M059J (cell line): Measurements from ENCODE around the gene MRAP2. TPM values are rescaled to one million over a fixed set of nuclear protein-coding genes. Genes with fewer than 3 reads are reported as not detected.

Experiments used
- DNase-seq: peaks from one replicate; pipeline ENCODE4 v3.0.0-alpha.2; 2012; ENCODE audit warnings: low read depth
- total RNA-seq: library from RNA; depleted of rRNA; stranded (reverse); fragments of >200 nt; shearing (Covaris generic); gene quantifications from 2 replicates; pipeline ENCODE4 v1.2.3, GENCODE V29; 2014; rRNA removed

Gene MRAP2
- total RNA-seq = 0.05 and 0.12 TPM in 2 replicates

DNA sequence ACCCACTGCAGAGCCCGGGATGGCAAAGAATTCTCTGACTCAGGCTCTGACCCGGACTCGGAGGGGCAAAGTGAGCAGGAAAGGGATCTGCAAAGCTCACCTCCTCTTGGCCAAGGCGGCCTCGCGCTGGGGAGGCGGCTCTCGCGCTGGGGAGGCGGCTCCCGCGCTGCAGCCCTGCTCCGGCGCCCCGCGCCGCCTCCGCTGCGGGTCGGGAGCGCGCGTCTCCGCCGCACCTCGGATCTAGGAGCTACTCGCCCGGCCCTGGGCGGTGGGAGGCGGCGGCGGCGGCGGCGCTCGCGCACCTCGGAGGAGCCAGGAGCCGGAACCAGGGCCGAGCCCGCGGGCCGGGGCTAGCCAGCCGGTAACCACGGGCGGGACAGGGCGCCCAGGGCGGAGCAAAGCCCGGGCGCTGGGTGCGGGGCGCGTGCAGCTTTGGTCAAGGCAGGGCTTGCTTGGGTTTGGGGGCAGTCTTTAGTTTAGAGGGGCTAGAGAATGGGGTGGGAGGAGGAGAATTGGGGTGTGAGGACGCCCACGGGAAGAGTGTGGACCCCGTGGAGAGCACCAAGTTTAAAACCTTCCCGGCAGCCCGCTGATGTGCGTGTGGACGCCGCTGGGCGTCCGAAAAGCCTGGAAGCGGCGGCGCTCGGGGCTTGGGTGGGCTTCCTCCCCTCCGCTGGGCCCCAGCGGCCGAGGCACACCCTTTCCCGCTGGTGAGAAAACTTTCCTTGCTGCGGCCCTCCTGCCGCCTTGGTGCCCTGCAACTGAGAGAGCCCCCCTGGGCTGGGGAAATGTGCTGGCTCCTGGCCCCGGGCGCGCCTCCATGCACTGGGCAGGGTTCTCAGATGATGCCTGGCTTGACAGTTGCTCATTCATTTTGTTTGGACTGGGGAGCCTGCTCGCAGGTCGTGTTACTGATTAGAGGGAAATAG, at the start of gene MRAP2:
TSS of gene MRAP2 (plus strand) at position 250 of the 929 bp plus-strand sequence. CDS start 21,547 bp downstream, outside the sequence.
- peak; percentile 20 for DNase-seq

DNA sequence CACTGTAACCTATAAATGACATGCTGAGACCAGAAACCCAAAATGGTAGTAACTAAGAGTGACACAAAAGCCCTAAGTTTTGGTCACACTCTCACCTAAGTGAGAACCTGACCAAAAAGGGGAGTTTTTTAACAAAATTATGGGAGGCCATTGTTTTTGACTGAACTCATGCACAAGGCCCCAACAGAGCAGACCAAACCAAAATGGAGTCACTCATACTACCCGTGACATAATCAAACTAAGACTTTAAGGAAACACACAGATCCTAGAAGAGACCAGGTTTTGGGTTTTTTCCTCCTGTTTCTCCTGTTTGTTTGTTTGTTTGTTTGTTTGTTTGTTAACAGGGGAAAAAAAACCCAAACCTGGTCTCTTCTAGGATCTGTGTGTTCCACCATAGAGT, 49.2 kb upstream of the MRAP2 start:
- DNase-seq = no peak

DNA sequence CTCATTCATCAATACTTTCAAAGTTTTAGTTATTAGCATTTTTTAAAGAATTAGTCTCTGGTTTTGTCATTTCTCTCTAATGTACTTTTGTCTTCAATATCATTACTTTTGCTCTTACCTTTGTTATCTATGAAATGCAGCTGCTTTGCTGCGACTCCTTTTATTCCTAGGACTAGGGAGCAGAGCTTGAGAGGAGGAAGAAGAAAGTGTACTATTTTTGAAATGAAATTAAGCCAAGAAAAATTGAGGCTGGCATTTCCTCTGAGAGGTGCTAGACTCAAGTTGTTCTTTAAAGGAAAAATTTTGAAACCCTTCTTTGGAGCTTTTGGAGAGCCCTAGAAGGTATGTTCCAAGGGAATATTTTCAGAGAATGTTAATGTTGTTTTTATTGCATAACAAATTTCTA, 48.3 kb upstream of the MRAP2 start:
- no peak for DNase-seq

DNA sequence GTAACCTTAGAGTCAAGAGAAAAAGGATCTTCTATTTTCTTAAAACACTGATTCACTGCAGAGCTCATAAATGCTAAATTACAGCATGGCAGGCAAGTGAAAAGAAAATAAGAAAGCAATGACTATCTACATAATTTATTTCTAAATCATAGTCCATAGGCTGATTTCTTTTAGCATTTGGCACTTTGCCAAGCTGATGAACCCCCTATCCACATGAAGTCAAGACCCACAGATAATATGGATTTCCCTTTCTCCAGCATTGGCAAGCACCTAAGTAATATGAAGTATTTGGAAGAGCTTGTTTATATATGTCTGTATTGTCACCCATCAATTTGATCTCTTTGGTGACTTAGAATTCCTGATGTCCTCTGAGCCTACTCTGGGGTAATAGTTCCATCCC, 47.9 kb upstream of the MRAP2 start:
- DNase-seq = no peak

- no peak for DNase-seq
Observed at GRCh38 chr6:83998021-83998584, 35.5 kb upstream of the MRAP2 start.

DNA sequence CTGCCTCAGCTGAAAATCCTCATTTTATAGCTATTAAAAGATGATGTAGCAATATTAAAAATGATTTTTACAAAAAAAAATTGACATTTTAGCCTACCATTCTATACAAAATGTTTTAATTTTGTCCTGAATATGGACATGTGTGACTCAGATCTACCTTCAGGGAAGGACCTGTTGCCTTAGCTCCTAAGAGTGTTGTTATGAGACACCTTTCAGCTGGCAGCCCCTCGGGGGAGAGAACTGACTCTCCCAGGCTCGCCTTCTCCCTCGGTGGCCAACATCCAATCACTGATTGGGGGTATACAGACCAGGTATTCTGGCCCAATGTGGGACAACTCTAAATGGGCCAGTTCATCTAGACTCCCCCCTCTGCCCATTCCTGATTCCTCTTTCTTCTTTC, 32.5 kb upstream of the MRAP2 start:
- DNase-seq = no peak

DNA sequence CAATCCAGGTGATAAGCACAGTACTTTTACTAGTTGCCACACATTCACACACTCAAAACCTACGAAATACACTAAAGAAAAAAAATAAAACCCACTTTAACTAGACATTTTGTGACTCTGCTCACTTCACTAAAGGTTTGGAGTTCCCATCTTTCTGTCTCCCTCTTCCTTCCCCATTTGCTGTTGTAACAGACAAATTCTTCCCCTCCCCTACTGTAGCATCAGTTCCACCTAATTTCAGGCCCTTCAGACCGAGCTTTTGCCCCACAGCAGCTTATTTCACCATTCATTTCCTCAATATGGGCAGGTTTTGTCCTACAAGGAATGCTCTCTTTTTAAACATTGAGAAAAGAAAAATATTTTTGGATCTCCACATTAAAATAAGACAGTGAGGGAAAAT, 31.3 kb upstream of the MRAP2 start:
- DNase-seq = no peak

DNA sequence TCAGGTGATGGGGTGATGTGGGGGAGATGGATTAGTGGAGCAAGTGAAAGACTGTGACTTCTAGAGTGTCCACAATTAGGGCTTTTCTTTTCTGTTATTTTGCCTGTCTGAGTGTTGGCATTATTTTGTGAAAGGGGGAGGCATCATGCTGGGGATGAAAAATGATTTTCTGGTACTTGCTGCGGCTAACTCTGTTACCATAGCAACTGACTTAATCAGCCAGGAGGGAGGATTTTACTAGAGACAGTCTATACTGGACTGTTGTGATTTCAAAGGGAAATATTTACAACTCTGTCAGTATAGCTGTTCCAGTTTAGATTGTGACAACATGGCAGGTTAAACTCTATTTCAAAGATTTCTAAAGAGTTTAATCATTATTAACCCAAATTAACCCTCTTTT, 30.4 kb upstream of the MRAP2 start:
- DNase-seq = no peak

DNA sequence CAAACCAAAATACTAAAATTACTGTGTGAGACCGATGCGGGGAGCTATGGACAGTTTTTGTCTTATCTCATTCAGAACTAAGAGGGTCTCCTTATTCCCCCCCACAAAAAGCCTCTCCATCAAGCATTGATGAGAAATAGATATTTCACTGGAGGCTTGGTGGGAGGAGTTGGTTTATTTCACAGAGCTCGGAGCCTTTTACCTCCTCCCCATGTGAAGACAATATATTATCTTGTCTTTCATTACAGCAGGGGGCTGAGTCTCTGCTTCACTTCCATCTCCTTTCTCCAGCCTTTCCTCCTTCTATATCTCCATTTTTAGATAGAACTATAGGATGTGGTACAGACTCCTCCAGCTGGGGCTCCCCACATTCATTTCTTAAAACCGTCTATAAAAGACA, 29.9 kb upstream of the MRAP2 start:
- DNase-seq = no peak

GRCh38 chr6:84007871-84008270, 25.7 kb upstream of the MRAP2 start:
- no peak for DNase-seq

DNA sequence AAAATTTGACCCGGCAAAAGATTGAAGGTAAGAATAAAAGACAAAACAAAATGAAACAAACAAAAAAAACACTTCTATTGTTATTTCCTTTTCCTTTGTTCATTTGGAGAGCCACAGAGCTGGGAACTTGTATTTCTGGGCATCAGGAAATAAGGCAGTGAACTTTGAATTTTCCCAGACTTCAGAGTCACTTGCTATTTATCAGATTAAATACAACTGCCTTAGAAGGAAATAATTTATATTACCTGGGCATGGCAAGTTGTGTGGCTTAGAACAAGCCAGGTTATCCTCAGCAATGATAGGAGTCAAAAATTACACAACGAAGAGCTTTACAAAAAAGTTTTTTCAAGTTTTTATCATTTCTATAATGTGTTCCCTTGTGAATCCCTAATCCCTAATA, 20.2 kb upstream of the MRAP2 start:
- DNase-seq = no peak

DNA sequence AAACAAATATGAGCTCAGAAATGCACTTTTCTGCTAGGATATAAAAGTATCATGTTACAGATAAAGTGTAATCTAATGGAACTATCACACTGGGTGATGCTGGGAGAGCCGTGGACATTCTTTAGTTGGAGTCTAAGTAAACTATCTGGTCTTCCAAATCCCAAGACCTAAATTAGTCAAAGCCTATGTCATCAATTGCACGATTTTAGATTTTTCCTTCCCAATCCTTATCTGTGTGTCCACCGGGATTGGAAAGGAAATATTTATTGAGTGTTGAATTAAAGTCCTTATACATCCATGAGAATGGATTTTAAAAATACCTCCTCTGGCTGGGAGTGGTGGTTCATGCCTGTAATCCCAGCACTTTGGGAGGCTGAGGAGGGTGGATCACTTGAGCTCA, 19.6 kb upstream of the MRAP2 start:
- DNase-seq = no peak

DNA sequence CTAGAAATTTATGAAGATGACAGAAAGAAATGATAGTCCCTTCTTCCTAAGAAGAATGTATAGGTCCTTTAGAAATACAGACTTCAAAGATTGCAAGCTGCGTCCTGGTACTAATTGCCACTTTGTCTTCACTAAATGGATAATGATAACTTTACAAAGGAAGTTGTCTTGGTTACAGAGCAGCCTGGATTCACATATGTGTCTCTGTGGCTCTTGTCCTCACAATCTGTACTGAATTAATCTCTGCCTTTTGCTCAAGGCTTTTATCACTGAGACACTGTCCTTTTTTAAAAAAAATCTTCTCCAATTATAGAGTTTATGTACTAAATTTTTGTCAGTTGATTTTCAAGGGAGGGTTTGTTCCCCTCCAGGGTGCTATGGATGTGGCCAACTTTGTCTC, 17.5 kb upstream of the MRAP2 start:
- DNase-seq = no peak

- no peak for DNase-seq
Observed at GRCh38 chr6:84017709-84018452, 15.7 kb upstream of the MRAP2 start.

DNA sequence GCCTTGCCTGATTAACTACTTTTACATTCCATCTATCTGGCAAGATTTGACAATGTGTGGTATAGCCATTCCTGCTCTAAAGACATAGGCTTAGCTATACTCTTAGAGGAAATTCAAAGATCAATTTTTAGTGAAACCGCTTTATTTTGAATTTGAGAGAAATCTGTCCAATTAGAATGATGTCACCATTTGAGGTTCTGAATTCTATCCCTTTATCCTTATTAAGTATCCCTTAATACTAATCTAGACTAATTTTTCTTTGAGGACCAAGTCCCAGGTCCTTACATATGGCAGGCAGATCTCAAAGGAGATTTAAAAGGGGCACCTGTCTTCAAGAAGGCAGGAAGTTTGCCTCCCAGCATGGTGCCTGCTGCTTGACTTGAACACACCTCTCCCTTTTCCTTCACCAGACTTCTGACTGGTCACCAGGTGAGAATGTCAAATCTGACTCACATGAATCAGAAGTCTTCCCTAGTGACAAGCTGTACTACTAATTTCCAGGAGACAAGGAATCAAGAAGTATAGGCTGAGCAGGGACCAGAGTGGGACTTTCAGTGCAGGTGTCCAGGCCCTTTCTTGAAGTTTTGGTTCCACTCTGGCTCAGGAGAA, 15.0 kb upstream of the MRAP2 start:
- DNase-seq = peak; percentile 6

GRCh38 chr6:84019141-84019841, 14.3 kb upstream of the MRAP2 start:
- no peak for DNase-seq

GRCh38 chr6:84019842-84020211, 13.7 kb upstream of the MRAP2 start:
- no peak for DNase-seq

GRCh38 chr6:84021625-84022024, 11.9 kb upstream of the MRAP2 start:
- DNase-seq = no peak

- DNase-seq = peak; percentile 7
Observed at GRCh38 chr6:84026721-84027164, 6.8 kb upstream of the MRAP2 start.

- peak; percentile 95 for DNase-seq
Observed at GRCh38 chr6:84027340-84028181, 6.0 kb upstream of the MRAP2 start.

DNA sequence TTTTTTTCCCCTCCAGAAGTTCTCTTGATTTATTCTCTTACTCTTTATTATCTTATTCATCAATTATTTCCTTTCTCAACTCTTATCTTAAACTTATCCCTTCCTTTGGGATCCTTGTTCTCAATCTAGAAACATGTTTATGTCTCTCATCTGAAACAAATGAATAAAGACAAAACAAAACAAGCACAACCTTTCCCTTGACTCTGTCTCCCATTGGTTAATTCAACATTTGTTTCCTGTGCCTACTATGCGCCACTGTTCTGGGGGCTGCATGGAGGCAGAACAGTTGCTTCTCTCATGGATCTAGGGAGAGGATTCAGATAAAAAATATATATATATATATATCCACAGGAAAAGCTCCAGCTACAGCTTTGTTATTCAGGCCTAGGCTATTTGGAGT, 5.2 kb upstream of the MRAP2 start:
- no peak for DNase-seq
